ENCODE data around the gene GGT5.
"Not testable (repeated sequence)": the region's sequence is repeated elsewhere in the genome, so short reads cannot be mapped to it uniquely, and the experiment has no call there.

Gene GGT5

DNA sequence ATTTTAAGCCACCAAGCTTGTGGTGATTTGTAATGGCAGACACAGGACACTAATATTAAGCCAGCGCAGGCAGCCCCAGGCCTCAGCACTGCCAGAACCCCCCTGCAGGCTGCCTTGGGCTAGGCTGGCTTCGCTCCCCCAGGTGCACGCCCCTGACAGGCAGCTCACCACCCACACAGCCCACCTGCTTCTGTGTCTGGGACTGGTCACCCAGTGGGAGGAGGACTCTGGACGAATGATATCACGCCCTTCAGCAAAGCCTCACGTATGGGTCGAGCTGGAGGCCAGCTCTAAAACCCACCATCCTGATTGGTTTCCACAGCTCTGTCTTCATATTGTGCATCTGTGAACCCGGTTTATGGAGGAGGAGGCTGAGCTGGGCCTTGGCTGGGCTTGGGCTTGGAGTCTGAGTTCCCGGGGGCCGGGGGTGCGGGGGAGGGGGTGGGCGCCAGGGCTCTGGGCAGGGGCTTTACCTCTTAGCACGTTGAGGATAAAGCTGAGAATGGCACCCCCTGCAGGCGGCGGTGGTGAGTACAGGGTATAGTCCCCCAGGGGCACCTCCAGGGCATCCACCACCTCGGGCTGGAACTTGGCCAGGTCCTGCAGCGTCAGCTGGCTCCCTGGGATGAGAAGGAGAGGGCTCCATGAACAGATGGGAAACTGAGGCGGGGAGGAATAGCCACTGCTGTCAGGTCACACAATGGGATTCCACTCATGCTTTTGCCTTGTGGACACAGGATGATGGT is 13.8 kb downstream of the GGT5 start:
- H3K4me3 ChIP-seq (ENCODE audit: low read depth, low read length): no peak overlapping the region
- no peaks in the 10 kb centered on the region for H3K36me3 ChIP-seq (ENCODE audit: control insufficient read depth, insufficient read depth, low read length)
- H3K9ac ChIP-seq (ENCODE audit: low read depth, low read length): no peak overlapping the region

DNA sequence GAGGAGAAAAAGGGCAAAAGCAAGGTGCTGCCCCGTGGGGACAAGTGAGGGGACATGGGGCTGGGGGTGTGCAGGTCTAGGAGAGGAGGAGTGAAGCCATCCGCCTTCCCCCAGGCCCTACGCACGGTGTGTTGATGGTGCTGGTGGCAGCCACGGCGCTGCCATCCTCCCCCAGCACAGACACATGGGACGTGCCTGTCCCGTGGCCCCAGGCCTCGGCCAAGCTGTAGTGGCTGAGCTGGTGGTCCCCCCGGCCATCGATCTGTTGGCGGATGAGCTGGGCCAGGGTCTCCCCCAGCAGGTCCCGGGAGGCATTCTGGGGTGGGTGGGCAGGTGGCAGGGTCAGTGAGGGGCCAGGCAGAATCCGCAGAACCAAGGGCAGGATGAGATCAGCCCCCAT is 18.9 kb downstream of the GGT5 start:
- Histone ChIP-seq H3K4me3 (ENCODE audit: low read depth, low read length) (no peak overlapping the region), H3K27me3 (ENCODE audit: control insufficient read depth, insufficient read depth, low read length) (no peaks in the 10 kb centered on the region), H3K36me3 (ENCODE audit: control insufficient read depth, insufficient read depth, low read length) (no peaks in the 10 kb centered on the region), H3K9ac (ENCODE audit: low read depth, low read length) (no peak overlapping the region), H3K9me3 (ENCODE audit: control insufficient read depth, insufficient read depth, low read length) (no peaks in the 10 kb centered on the region), H3K27ac (ENCODE audit: low read depth, low read length) (no peak overlapping the region), H3K4me1 (ENCODE audit: control insufficient read depth, insufficient read depth, low read length) (peaks cover 5% of the 10 kb centered on the region)

More for the DNA sequence above, 13.8 kb downstream of the GGT5 start:
- Histone ChIP-seq H3K27me3 (ENCODE audit: control insufficient read depth, insufficient read depth, low read length) (no peaks in the 10 kb centered on the region), H3K9me3 (ENCODE audit: control insufficient read depth, insufficient read depth, low read length) (no peaks in the 10 kb centered on the region), H3K4me1 (ENCODE audit: control insufficient read depth, insufficient read depth, low read length) (peaks cover 7% of the 10 kb centered on the region), H3K27ac (ENCODE audit: low read depth, low read length) (no peak overlapping the region)

DNA sequence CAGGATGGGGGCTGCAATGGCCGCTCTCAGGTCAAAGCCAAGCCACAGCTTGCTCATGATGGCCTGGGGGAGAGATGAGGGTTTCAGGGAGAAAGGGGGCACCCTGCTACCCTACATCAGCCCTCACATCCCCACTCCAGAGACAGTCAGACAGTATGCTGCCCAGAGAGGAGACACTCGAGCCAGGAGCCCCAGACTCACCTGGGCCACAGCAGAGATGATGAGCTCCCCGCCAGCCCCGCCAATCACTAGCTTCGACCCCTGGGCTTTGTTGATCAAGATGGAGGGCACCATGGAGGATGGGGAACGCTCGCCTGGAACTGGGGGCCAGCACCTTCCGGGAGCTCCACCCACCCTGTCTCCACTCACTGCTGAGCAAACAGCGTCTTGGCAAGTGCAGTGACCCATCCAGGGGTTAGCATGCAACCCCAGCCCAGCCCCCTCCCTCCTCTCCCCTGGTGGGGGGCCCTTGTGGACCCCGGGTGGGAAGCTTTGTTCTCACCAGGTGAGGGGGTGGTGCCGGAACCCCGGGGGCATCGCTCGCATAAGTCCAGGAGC is 19.8 kb downstream of the GGT5 start:
- H3K36me3 ChIP-seq (ENCODE audit: control insufficient read depth, insufficient read depth, low read length): no peaks in the 10 kb centered on the region
- H3K27me3 ChIP-seq (ENCODE audit: control insufficient read depth, insufficient read depth, low read length): no peaks in the 10 kb centered on the region

DNA sequence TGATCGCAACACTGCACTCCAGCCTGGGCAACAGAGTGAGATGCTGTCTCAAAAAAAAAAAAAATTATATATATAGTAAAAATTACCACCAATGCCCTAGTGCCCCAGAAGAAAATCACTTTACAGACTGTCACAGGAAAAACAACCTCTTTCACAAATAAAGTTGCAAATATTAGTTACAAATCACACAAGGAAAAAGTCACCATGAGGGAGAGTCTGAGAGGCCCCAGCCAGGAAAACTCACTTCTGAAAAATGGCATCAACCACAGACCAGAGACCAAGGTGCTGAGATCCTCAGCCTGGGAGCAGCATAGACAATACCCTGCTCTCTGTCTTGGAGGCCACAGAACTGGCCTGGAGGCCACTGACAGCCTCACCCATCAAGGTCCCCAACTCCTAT is 20.4 kb downstream of the GGT5 start:
- no peak overlapping the region for H3K4me3 ChIP-seq (ENCODE audit: low read depth, low read length)
- H3K36me3 ChIP-seq (ENCODE audit: control insufficient read depth, insufficient read depth, low read length): no peaks in the 10 kb centered on the region
- no peak overlapping the region for H3K27ac ChIP-seq (ENCODE audit: low read depth, low read length)
- H3K4me1 ChIP-seq (ENCODE audit: control insufficient read depth, insufficient read depth, low read length): no peaks in the 10 kb centered on the region
- no peaks in the 10 kb centered on the region for H3K27me3 ChIP-seq (ENCODE audit: control insufficient read depth, insufficient read depth, low read length)
- H3K9ac ChIP-seq (ENCODE audit: low read depth, low read length): no peak overlapping the region
- H3K9me3 ChIP-seq (ENCODE audit: control insufficient read depth, insufficient read depth, low read length): no peaks in the 10 kb centered on the region

More for the DNA sequence above, 19.8 kb downstream of the GGT5 start:
- Histone ChIP-seq H3K27ac (ENCODE audit: low read depth, low read length) (no peak overlapping the region), H3K4me1 (ENCODE audit: control insufficient read depth, insufficient read depth, low read length) (no peaks in the 10 kb centered on the region), H3K9me3 (ENCODE audit: control insufficient read depth, insufficient read depth, low read length) (no peaks in the 10 kb centered on the region), H3K9ac (ENCODE audit: low read depth, low read length) (no peak overlapping the region), H3K4me3 (ENCODE audit: low read depth, low read length) (no peak overlapping the region)

DNA sequence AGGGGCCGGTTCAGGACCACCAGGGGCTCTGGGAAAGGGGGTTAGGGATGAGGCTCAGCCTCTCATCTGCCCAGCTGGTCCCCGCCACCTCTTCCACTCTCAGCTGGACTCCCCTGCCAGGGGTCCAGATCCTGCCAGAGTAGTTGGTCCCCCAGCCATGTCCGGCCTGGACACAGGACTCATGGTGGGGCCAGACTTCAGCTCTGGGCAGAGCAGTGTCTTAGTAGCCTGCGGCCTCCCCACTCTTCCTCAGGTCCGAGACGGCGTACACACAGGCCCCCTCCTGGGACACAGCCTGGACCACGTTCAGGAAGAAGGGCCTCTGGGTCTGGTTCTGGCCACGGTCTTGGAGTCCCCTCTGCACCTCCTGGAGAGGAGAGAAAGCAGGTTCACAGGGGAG is 25.1 kb downstream of the GGT5 start:
- H3K4me1 ChIP-seq (ENCODE audit: control insufficient read depth, insufficient read depth, low read length): no peaks in the 10 kb centered on the region
- H3K36me3 ChIP-seq (ENCODE audit: control insufficient read depth, insufficient read depth, low read length): no peaks in the 10 kb centered on the region
- no peaks in the 10 kb centered on the region for H3K27me3 ChIP-seq (ENCODE audit: control insufficient read depth, insufficient read depth, low read length)
- H3K9me3 ChIP-seq (ENCODE audit: control insufficient read depth, insufficient read depth, low read length): no peaks in the 10 kb centered on the region
- no peak overlapping the region for H3K27ac ChIP-seq (ENCODE audit: low read depth, low read length)
- no peak overlapping the region for H3K9ac ChIP-seq (ENCODE audit: low read depth, low read length)
- no peak overlapping the region for H3K4me3 ChIP-seq (ENCODE audit: low read depth, low read length)

DNA sequence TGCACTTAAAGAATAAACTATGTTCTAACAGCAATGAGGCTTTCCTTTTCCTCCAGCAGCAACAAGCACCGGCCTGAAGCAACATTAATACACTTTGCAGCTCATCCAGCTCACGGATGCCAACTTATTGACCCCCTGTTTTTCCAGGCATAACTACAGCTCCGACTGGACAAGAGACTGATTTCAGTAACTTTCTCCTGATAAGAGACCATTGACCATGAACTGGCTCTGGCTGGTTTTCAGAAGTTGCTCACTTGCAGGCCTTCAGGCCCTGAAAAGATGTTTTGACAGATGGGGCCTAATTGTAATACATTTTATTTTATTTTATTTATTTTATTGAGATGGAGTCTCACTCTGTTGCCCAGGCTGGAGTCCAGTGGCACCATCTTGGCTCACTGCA is 27.5 kb downstream of the GGT5 start:
- H3K27me3 ChIP-seq (ENCODE audit: control insufficient read depth, insufficient read depth, low read length): no peaks in the 10 kb centered on the region
- no peaks in the 10 kb centered on the region for H3K36me3 ChIP-seq (ENCODE audit: control insufficient read depth, insufficient read depth, low read length)
- H3K4me3 ChIP-seq (ENCODE audit: low read depth, low read length): no peak overlapping the region
- no peak overlapping the region for H3K27ac ChIP-seq (ENCODE audit: low read depth, low read length)
- H3K9me3 ChIP-seq (ENCODE audit: control insufficient read depth, insufficient read depth, low read length): no peaks in the 10 kb centered on the region
- H3K4me1 ChIP-seq (ENCODE audit: control insufficient read depth, insufficient read depth, low read length): no peaks in the 10 kb centered on the region
- H3K9ac ChIP-seq (ENCODE audit: low read depth, low read length): no peak overlapping the region

DNA sequence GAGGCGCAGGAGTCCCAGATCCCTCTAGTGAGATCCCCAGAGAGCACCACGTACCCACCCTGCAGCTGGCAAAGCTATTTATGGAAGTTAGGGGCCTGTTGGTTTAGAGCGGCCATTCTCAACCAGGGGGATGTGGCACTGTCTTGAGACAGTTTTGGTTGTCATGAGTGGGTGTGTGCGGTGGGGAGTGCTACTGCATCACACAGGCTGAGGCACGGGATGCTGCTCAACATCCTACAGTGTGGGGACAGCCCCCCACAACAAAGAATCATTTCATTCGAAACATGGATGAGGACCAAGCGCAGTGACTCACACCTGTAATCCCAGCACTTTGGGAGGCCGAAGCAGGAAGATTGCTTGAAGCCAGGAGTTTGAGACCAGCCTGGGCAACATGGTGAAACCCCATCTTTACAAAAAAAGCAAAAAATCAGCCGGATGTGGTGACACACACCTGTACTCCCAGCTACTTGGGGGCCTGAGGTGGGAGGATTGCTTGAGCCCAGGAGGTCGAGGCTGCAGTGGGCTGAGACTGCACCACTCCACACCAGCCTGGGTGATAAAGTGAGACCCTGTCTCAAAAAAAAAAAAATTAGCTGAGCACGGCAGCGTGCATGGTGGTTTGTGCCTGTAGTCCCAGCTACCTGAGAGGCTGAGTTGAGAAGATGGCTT is 28.2 kb downstream of the GGT5 start:
- H3K4me1 ChIP-seq (ENCODE audit: control insufficient read depth, insufficient read depth, low read length): no peaks in the 10 kb centered on the region
- no peaks in the 10 kb centered on the region for H3K9me3 ChIP-seq (ENCODE audit: control insufficient read depth, insufficient read depth, low read length)
- no peaks in the 10 kb centered on the region for H3K36me3 ChIP-seq (ENCODE audit: control insufficient read depth, insufficient read depth, low read length)
- H3K9ac ChIP-seq (ENCODE audit: low read depth, low read length): no peak overlapping the region
- no peaks in the 10 kb centered on the region for H3K27me3 ChIP-seq (ENCODE audit: control insufficient read depth, insufficient read depth, low read length)
- H3K27ac ChIP-seq (ENCODE audit: low read depth, low read length): no peak overlapping the region
- no peak overlapping the region for H3K4me3 ChIP-seq (ENCODE audit: low read depth, low read length)

DNA sequence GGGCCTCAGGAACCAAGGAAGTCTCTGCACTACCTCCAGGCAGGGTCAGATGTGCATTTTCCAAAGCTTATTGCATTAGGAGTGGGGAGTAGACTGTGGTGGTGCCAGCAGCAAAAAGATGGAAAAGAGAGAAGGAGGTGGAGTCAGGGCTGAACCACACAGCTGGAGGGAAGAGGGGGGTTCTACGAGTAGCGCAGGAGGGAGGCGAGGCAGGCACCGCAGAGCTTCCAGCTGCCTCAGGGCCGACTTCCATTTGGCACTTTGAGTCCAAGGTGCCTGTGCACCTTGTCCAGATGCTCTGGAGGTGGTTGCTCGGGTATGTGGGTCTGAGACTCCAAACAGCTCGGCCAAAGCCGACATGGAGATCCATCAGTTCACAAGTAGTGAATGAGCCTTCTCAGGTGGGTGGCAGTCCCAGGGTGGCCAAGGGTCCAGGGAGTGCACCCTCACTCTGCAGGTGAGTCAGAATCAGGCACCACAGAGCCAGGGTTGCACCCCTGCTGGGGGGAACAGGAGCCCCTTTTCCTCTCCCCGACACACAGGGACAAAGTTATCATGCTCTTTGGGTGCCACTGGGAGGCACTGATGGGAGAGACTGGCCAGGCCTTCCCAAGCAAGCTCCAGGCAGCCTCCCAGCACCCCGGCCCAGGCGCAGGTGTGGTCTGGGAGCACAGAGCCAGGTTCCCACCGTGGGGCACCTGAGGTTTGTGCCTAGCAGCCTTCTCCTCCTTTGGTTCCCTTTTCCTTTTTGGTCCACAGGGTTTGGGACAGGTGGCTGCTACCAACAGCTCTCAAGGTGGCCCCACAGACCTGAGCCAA is 30.2 kb downstream of the GGT5 start:
- Histone ChIP-seq H3K4me3 (ENCODE audit: low read depth, low read length) (no peak overlapping the region), H3K27ac (ENCODE audit: low read depth, low read length) (no peak overlapping the region), H3K36me3 (ENCODE audit: control insufficient read depth, insufficient read depth, low read length) (no peaks in the 10 kb centered on the region), H3K27me3 (ENCODE audit: control insufficient read depth, insufficient read depth, low read length) (no peaks in the 10 kb centered on the region), H3K9ac (ENCODE audit: low read depth, low read length) (no peak overlapping the region), H3K9me3 (ENCODE audit: control insufficient read depth, insufficient read depth, low read length) (no peaks in the 10 kb centered on the region), H3K4me1 (ENCODE audit: control insufficient read depth, insufficient read depth, low read length) (no peaks in the 10 kb centered on the region)

DNA sequence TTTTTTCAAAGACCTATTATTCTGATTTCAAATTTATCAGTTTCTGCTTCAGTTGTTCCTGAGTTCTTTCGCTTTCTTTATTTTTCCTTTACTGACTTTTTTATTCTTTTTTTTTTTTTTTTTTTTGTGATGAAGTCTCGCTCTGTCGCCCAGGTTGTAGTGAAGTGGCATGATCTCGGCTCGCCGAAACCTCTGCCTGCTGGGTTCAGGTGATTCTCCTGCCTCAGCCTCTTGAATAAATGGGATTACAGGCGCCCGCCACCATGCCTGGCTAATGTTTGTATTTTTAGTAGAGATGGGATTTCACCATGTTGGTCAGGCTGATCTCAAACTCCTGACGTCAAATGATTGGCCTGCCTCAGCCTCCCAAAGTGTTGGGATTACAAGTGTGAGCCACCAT is 31.8 kb downstream of the GGT5 start:
- not testable (repeated sequence) for H3K4me3 ChIP-seq (ENCODE audit: low read depth, low read length); H3K4me1 ChIP-seq (ENCODE audit: control insufficient read depth, insufficient read depth, low read length); H3K27me3 ChIP-seq (ENCODE audit: control insufficient read depth, insufficient read depth, low read length); H3K27ac ChIP-seq (ENCODE audit: low read depth, low read length); H3K36me3 ChIP-seq (ENCODE audit: control insufficient read depth, insufficient read depth, low read length); H3K9ac ChIP-seq (ENCODE audit: low read depth, low read length); H3K9me3 ChIP-seq (ENCODE audit: control insufficient read depth, insufficient read depth, low read length)

DNA sequence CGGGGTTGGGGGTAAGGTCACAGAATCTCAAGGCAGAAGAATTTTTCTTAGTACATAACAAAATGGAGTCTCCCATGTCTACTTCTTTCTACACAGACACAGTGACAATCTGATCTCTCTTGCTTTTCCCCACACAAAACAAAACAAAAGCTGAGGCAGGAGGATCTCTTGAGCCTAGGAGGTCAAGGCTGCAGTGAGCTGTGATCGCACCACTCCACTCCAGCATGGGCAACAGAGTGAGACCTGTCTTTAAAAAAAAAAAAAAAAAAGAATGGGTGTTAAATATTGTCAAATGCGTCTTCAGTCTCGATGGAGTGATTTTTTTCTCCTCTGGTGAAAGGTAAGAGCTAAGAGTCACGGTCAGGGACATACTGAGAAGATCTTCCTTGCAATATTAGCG is 33.2 kb downstream of the GGT5 start:
- not testable (repeated sequence) for H3K27ac ChIP-seq (ENCODE audit: low read depth, low read length); H3K4me1 ChIP-seq (ENCODE audit: control insufficient read depth, insufficient read depth, low read length); H3K9ac ChIP-seq (ENCODE audit: low read depth, low read length); H3K9me3 ChIP-seq (ENCODE audit: control insufficient read depth, insufficient read depth, low read length); H3K27me3 ChIP-seq (ENCODE audit: control insufficient read depth, insufficient read depth, low read length); H3K4me3 ChIP-seq (ENCODE audit: low read depth, low read length); H3K36me3 ChIP-seq (ENCODE audit: control insufficient read depth, insufficient read depth, low read length)

DNA sequence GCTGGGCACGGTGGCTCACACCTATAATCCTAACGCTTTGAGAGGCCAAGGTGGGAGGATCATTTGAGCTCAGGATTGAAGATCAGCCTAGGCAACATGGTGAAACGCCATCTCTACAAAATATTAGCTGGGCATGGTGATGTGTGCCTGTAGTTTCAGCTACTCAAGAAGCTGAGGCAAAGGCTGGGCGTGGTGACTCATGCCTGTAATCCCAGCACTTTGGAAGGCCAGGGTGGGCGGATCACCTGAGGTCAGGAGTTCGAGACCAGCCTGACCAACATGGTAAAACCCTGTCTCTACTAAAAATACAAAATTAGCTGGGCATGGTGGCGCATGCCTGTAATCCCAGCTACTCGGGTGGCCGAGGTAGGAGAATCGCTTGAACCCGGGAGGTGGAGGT is 34.5 kb downstream of the GGT5 start:
- not testable (repeated sequence) for H3K4me1 ChIP-seq (ENCODE audit: control insufficient read depth, insufficient read depth, low read length); H3K27me3 ChIP-seq (ENCODE audit: control insufficient read depth, insufficient read depth, low read length); H3K36me3 ChIP-seq (ENCODE audit: control insufficient read depth, insufficient read depth, low read length); H3K4me3 ChIP-seq (ENCODE audit: low read depth, low read length); H3K9ac ChIP-seq (ENCODE audit: low read depth, low read length); H3K27ac ChIP-seq (ENCODE audit: low read depth, low read length); H3K9me3 ChIP-seq (ENCODE audit: control insufficient read depth, insufficient read depth, low read length)
